Peyer's patch (tissue), 4 donors: ENCODE measurements around the gene DDX31. TPM values are rescaled to one million over a fixed set of nuclear protein-coding genes. Genes with fewer than 3 reads are reported as not detected.
"Not testable (repeated sequence)": the region's sequence is repeated elsewhere in the genome, so short reads cannot be mapped to it uniquely, and the experiment has no call there.

Experiments
- DNase-seq, 3 donors: peaks; one replicate each; pipeline ENCODE4 v3.0.0-alpha.2; 2017 to 2019
- H3K27ac ChIP-seq, 4 donors: fragments of 200-600 bp; sonication (generic); one replicate each; pipeline ENCODE4 v1.5.1; 2016 to 2019
- H3K27me3 ChIP-seq, 2 donors: fragments of 200-600 bp; sonication (generic); one replicate each; pipeline ENCODE4 v1.5.1; 2019
- H3K36me3 ChIP-seq, 3 donors: fragments of 200-600 bp; sonication (generic); one replicate each; pipeline ENCODE4 v1.5.1; 2016 to 2019
- H3K4me1 ChIP-seq, 4 donors: fragments of 200-600 bp; sonication (generic); one replicate each; pipeline ENCODE4 v1.5.1; 2016 to 2019
- H3K4me3 ChIP-seq, 4 donors: fragments of 200-600 bp; sonication (generic); 1 replicate in 3 of 4; 2 replicates in 1 of 4; pipeline ENCODE4 v1.5.1; 2016 to 2019; ENCODE audit warnings: mild to moderate bottlenecking in 1 of 4
- H3K9me3 ChIP-seq, 4 donors: fragments of 200-600 bp; sonication (generic); one replicate each; pipeline ENCODE4 v1.5.1; 2016 to 2019; ENCODE audit warnings: mild to moderate bottlenecking in 1 of 4
- CTCF ChIP-seq, 6 experiments: fragments of 450-650 bp in 4 of 6; fragments of 200-600 bp in 2 of 6; sonication (generic) in 1 of 6; IDR thresholded peaks; one replicate each; pipeline ENCODE4 v1.5.1; 2017 to 2019; ENCODE audit warnings: antibody characterized with exemption in 6 of 6, mild to moderate bottlenecking in 3 of 6, moderate library complexity in 1 of 6
- POLR2A ChIP-seq, 2 donors: fragments of 450-650 bp; IDR thresholded peaks; one replicate each; pipeline ENCODE4 v1.5.1; 2017; ENCODE audit warnings: antibody characterized with exemption in 2 of 2, mild to moderate bottlenecking in 2 of 2, moderate library complexity in 2 of 2
- total RNA-seq, 4 donors: library from RNA; depleted of rRNA; stranded (reverse); fragments of >200 nt; gene quantifications; one replicate each; pipeline ENCODE4 v1.1.0, GENCODE V29; 2016

DDX31 gene
- total RNA-seq, 4 donors from 2014 or later = 4.9 to 14.0 (median 9.0) TPM

- TF ChIP-seq POLR2A (IDR thresholded peaks at IDR 0.05) (no peak), CTCF (IDR thresholded peaks at IDR 0.05) (no peak)
- no peaks in the 10 kb centered on the region for H3K9me3 ChIP-seq
- H3K27ac ChIP-seq = no peak overlapping the region
- no peaks in the 10 kb centered on the region for H3K36me3 ChIP-seq
- no peaks in the 10 kb centered on the region for H3K4me1 ChIP-seq
- peaks cover 0 to 25% of the 10 kb centered on the region in 2 donors for H3K27me3 ChIP-seq
- no peak for DNase-seq
- no peak overlapping the region for H3K4me3 ChIP-seq
These were observed 94.0 kb downstream of the DDX31 start for GRCh38 chr9:132575811-132576210.

- DNase-seq = peak; percentile 27 to 80 (median 76)
- no peak overlapping the region for H3K27ac ChIP-seq
- no peaks in the 10 kb centered on the region for H3K4me1 ChIP-seq
- no peaks in the 10 kb centered on the region for H3K9me3 ChIP-seq
- peaks cover 0 to 17% of the 10 kb centered on the region in 2 donors for H3K27me3 ChIP-seq
- no peaks in the 10 kb centered on the region for H3K36me3 ChIP-seq
- peak in 4 of 6 experiments; percentile 53 to 76 (median 70) for TF ChIP-seq CTCF (IDR thresholded peaks at IDR 0.05)
- no peak for TF ChIP-seq POLR2A (IDR thresholded peaks at IDR 0.05)
- no peak overlapping the region for H3K4me3 ChIP-seq
These were observed 94.7 kb downstream of the DDX31 start for GRCh38 chr9:132575005-132575609.

GRCh38 chr9:132572921-132573320 lies 96.9 kb downstream of the DDX31 start:
- H3K9me3 ChIP-seq = no peaks in the 10 kb centered on the region
- H3K4me1 ChIP-seq = no peaks in the 10 kb centered on the region
- H3K4me3 ChIP-seq = no peak overlapping the region
- DNase-seq = no peak
- no peaks in the 10 kb centered on the region for H3K27me3 ChIP-seq
- no peak overlapping the region for H3K27ac ChIP-seq
- TF ChIP-seq POLR2A (IDR thresholded peaks at IDR 0.05) = no peak
- TF ChIP-seq CTCF (IDR thresholded peaks at IDR 0.05) = no peak
- no peaks in the 10 kb centered on the region for H3K36me3 ChIP-seq

GRCh38 chr9:132571806-132572600 lies 97.8 kb downstream of the DDX31 start:
- TF ChIP-seq CTCF (IDR thresholded peaks at IDR 0.05) = no peak
- no peak for TF ChIP-seq POLR2A (IDR thresholded peaks at IDR 0.05)
- Histone ChIP-seq H3K4me3 (no peak overlapping the region), H3K9me3 (no peaks in the 10 kb centered on the region), H3K27ac (no peak overlapping the region), H3K4me1 (no peaks in the 10 kb centered on the region), H3K27me3 (no peaks in the 10 kb centered on the region), H3K36me3 (no peaks in the 10 kb centered on the region)
- no peak for DNase-seq

GRCh38 chr9:132568787-132569186 lies 101.0 kb downstream of the DDX31 start:
- H3K4me3 ChIP-seq, H3K4me1 ChIP-seq, DNase-seq, H3K36me3 ChIP-seq, H3K27ac ChIP-seq, H3K9me3 ChIP-seq, H3K27me3 ChIP-seq: not testable (repeated sequence)

GRCh38 chr9:132564526-132564925 lies 105.3 kb downstream of the DDX31 start:
- H3K4me3 ChIP-seq = no peak overlapping the region
- H3K27me3 ChIP-seq = no peaks in the 10 kb centered on the region
- no peak overlapping the region for H3K27ac ChIP-seq
- no peak for DNase-seq
- no peaks in the 10 kb centered on the region for H3K36me3 ChIP-seq
- no peaks in the 10 kb centered on the region for H3K4me1 ChIP-seq
- TF ChIP-seq POLR2A (IDR thresholded peaks at IDR 0.05) = no peak
- TF ChIP-seq CTCF (IDR thresholded peaks at IDR 0.05) = no peak
- no peaks in the 10 kb centered on the region for H3K9me3 ChIP-seq
